Choroid plexus epithelial cell (primary cell): Measurements from ENCODE around the gene LDLRAD2.

ENCODE experiments used
- DNase-seq: peaks from one replicate; pipeline ENCODE4 v3.0.0-alpha.2; 2010; ENCODE audit warnings: low read depth
- H3K4me3 ChIP-seq: 2 replicates; pipeline ENCODE4 v1.5.1; 2011; ENCODE audit warnings: low read depth, mild to moderate bottlenecking, control low read depth, low read length, moderate library complexity
- CTCF ChIP-seq: conservative IDR thresholded peaks from 2 replicates; pipeline ENCODE4 v1.5.1; 2011; ENCODE audit warnings: low read depth, mild to moderate bottlenecking, control low read depth, inconsistent platforms, low read length, moderate library complexity

Gene LDLRAD2

DNA sequence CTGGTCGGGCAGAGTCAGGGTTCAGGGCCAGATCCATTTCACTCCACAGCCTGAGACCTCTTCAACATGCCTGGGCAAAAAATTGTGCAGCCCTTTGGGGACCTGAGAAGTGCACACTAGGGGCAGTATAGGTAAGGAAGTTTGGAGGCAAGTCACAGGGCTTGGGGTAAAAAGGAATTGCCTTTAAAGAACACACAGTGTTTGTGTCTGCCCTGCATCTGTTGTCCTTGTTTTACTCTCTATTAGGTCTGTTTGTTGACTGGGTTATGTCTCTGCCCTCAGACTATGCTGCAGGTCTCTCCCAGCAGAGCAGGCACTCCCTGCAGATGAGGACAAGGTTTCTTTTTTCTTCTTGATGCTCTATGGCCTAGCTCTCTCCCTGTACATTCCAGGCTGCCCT, 22.0 kb downstream of the LDLRAD2 start:
- peak; percentile 18 for TF ChIP-seq CTCF
- DNase-seq = no peak
- no peak overlapping the region for H3K4me3 ChIP-seq

GRCh38 chr1:21834666-21835065, 22.6 kb downstream of the LDLRAD2 start:
- DNase-seq = no peak
- TF ChIP-seq CTCF = no peak
- no peak overlapping the region for H3K4me3 ChIP-seq

DNA sequence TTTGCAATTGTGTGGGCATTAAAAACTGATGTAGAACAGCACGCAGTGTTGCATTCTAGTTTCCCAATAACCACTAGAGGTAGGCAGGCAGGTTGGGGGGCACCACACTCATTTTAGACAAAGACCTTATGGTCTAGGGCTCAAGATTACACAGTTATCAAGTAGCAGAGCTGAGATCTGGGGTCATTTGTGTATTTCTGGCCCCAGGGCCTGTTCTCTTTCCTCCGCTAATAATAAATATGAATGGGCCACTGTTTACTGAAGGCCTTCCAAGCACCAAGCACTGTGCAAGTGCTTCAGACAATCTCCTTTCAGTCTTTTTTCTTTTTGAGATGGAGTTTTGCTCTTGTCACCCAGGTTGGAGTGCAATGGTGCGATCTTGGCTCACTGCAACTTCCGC, 23.9 kb downstream of the LDLRAD2 start:
- no peak overlapping the region for H3K4me3 ChIP-seq
- no peak for TF ChIP-seq CTCF
- DNase-seq = no peak

DNA sequence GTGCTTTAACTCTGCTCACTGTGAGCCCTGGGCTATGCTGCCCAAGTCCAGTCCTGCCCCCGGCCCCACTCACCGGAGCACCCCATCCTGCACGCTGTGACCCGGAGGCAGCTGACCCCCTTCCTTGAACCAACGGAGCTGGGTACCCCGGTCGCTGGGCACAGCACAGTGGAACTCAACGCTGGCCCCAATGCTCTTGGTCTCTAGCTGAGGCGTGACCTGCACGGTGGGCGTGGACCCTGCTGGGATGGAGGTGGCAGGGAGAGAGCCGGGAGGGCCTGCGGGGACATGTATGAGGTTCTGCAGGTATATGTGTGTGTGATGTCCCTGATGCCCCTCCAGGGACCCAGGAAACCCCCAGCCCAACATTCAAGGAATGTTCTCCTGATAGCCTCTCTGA, 24.7 kb downstream of the LDLRAD2 start:
- H3K4me3 ChIP-seq = no peak overlapping the region
- DNase-seq = no peak
- no peak for TF ChIP-seq CTCF

GRCh38 chr1:21837476-21837875, 25.4 kb downstream of the LDLRAD2 start:
- DNase-seq = no peak
- no peak for TF ChIP-seq CTCF
- H3K4me3 ChIP-seq = no peak overlapping the region

DNA sequence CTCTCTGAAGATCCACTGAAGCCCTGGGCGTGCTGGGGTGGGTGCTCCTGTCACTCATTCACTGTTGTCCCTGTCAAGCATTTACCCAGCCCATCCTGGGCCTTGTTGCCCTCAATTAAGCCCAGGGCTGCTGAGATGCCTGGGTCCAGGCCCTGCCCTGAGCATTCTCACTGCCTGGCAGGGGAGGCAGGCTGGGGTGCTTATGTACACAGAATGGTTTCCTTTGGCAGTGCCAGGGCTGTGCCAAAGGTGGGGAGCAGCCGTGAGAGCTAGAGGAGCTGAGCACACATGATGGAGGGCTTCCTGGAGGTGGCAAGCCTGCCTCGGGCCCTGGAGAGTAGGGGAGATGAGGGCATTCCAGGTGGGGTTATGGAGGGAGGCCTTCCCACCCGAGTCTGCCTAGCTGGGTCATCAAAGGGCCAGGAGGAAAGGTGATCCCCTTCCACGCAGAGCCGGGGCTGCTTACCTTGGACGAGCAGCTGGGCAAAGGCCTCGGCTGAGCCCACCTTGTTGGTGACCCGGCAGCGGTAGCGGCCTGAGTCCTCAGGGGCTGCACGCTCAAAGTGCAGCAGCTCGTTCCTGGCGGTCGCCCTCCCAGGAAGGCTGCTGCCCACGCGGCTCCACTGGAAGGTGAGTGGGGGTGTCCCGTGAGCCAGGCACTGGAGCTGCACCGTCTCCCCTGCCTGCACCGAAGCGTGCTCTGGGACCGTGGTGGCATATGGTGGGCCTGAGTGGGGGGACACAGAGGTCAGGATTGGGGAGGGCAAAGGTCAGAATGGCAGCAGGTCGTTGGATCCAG, 26.5 kb downstream of the LDLRAD2 start:
- no peak overlapping the region for H3K4me3 ChIP-seq
- DNase-seq = no peak
- no peak for TF ChIP-seq CTCF

- DNase-seq = no peak
- H3K4me3 ChIP-seq = no peak overlapping the region
- no peak for TF ChIP-seq CTCF
Observed at GRCh38 chr1:21839337-21840037, 27.4 kb downstream of the LDLRAD2 start.
